NCI-H82 (cell line): ENCODE data around the gene POLR2C.

Source experiments
- DNase-seq: peaks from one replicate; lab custom pipeline; 2025; lab: John Stamatoyannopoulos, UW

Gene POLR2C

DNA sequence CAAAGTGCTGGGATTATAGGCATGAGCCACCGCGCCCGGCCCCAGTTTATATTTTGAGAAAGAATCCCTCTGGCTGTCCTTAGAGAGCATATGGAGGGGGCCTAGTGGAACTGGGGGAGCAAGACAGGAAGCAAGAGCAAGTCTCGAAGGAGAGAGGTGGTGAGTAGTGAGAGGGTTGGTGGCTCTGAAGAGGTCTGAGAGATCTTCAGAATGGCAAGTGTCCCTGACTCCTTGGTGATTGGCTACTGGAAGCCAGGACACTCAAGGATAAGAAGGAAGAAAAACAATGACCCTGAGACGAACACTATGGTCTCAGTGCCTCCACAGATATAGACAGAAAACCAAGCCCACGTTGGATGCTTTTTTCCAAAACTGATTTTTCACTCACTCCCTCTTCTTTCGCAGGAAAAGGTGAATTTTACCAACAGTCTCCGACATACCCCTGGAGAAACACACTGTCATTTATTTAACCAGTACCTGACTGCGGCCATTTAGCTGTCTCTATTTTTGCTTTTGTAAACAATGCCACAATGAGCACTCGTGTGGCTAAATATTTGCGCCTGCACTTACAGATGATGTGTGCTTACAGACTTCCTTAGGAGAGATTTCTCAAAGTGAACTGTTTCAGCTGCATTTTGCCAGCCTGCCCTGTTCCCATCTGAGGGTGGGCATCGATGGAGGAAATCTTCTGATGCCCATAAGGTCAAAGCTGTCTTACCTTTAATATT is 39.7 kb downstream of the POLR2C start:
- no peak for DNase-seq

DNA sequence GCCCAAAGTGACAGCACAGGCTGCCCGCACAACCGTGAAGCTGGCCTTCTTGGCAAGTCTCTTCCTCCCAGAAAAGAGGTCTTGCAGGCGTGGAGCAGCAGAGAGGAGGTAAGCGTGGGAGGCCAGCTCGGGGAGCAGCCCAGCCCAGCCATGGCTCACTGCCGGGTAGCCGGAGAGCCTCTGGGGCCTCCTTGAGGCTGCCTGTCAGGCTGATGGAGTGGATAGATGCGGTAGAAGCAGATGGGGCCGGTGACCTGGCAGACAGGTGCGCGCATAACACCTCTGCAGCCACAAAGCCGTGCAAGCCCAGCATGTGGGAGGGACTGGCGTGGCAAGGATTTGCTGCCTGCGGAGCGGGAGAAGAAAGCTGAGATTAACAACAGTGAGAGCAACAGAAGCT is 40.9 kb downstream of the POLR2C start:
- peak; percentile 58 for DNase-seq

GRCh38 chr16:57504001-57504400 is 41.5 kb downstream of the POLR2C start:
- DNase-seq, result no peak

- DNase-seq, result no peak
Measured at GRCh38 chr16:57504491-57504890, 42.0 kb downstream of the POLR2C start.

DNA sequence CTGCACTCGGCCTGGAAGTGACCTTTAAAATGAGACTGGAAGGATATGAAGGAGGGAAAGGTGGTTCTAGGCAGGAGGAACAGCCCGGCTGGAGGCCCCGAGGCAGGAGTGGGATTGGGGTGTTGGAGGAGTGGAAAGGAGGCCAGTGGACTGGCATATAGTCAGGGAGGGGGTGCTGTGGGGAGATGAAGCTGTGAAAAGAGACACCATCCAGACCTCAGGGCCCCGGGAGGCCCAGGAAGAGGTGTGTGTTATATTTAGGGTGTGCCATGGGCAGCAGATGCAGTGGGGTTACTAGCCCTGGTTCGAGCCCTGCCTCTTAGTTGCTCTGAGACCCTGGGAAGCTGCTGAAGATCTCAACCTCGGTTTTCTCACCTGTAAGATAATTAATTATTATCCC is 42.7 kb downstream of the POLR2C start:
- peak; percentile 11 for DNase-seq

DNA sequence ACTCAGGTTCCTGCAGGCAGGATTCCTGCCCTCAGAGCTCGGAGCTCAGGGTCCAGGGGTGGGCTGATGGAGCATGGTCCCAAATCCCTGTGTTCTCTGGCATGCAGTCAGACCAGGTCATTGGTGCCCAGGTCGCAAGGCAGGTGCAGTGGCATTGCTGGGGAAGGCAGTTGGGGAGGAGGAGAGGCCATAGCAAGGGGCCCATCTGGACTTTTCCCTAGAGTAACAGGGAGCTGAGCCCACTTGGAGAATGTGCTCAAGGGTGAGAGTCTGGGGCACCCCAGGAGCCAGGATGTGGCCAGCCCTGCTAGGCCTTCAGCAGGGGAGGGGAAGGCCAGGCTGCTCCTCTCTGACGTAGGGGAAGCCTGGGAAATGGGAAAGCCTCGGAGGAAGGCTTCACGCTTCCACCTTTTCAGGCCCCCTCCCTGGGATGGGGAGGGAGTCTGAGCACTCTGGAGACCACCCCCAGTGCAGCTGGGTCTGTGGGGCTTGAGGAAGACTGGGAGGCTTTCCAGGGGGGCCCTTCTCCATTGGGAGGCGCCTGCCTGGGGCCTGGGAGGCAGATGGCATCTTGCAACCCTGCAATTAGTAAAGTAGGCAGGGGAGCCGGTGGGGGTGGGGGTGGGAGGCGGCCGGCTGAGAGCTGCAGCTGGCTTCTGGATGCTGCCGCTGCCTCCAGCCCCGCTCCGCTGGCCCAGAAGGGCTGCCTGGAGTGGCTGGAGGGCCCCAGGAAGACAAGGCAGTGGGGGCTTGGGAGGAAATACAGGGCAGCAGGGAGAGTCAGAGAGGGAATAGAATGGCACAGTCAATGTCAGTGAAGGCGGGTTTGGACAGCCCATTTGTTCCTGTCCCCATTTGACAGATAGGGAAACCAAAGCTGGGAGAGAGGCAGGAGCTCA is 44.9 kb downstream of the POLR2C start:
- peak; percentile 60 for DNase-seq

DNA sequence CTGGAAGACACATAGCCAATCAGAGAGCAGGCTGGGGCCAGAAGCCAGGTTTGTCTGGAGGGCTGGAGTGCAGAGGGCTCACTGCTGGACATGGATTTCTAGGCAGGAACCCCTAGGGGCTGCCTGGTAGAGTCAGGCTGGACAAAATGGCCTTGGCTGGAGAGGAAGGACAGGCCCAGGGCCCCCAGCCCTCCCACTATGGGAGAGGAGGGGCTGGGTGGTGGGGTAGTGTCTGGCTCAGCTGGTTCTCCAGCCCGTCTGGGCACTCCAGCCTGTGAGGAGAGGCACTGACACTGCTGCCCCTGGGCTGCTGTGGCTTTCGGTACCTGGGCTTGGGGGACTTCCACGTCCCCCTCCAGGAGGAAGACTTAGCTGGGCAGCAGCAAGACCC is 45.6 kb downstream of the POLR2C start:
- DNase-seq, result no peak

DNA sequence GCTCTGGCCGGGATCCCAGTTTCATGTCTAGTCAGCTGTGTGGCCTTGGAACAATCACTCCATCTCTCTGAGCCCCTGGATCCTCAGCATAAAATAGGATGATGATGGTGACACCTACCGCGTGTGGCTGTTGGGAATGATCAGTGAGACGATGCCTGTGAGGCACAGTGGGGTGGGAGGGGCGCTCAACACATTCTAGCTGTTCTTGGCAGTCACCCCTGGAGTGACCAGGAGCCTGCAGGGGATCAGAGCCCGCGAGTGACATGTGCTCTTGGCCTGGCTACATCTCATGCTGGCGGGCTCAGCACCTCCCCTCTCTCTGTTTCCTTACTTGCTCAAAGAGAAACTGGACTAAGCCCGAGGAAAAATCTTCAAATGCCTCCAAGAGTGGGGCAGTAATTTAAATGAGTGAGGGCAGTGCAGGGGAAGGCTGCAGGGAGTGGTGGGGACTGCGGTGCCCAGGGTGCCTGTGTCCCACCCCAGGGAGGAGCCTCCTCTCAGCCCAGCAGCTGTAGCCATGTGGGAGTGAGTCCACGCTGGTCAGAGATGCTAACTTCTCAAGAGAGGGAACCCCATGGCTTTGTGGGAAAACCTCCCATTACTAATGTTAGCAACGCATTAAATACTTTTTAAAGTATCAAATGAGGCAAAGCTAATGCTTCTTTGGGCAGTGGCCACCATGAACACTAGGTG is 46.9 kb downstream of the POLR2C start:
- no peak for DNase-seq

- no peak for DNase-seq
Measured at GRCh38 chr16:57510016-57510871, 47.8 kb downstream of the POLR2C start.

- DNase-seq, result no peak
Measured at GRCh38 chr16:57512296-57513001, 50.0 kb downstream of the POLR2C start.

GRCh38 chr16:57513371-57514102 is 51.1 kb downstream of the POLR2C start:
- no peak for DNase-seq

DNA sequence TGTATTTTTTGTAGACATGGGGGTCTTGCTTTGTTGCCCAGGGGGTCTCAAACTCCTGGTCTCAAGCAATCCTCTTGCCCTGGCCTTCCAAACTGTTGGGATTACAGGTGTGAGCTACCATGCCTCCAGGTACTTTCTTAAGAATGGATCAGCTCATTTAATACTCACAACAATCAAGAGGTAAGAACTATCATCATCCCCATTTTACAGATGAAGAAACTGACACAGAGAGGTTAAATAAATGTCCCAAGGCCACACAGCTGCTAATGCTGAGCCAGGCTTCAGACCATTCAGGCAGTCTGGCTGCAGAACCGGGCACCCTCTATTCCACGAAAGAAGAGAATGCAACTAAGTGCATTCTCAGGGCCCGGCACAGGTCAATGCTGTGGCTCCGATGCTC is 51.9 kb downstream of the POLR2C start:
- no peak for DNase-seq

GRCh38 chr16:57514791-57515600 is 52.5 kb downstream of the POLR2C start:
- no peak for DNase-seq

GRCh38 chr16:57516176-57516725 is 53.8 kb downstream of the POLR2C start:
- peak; percentile 13 for DNase-seq

GRCh38 chr16:57516773-57517172 is 54.3 kb downstream of the POLR2C start:
- no peak for DNase-seq

DNA sequence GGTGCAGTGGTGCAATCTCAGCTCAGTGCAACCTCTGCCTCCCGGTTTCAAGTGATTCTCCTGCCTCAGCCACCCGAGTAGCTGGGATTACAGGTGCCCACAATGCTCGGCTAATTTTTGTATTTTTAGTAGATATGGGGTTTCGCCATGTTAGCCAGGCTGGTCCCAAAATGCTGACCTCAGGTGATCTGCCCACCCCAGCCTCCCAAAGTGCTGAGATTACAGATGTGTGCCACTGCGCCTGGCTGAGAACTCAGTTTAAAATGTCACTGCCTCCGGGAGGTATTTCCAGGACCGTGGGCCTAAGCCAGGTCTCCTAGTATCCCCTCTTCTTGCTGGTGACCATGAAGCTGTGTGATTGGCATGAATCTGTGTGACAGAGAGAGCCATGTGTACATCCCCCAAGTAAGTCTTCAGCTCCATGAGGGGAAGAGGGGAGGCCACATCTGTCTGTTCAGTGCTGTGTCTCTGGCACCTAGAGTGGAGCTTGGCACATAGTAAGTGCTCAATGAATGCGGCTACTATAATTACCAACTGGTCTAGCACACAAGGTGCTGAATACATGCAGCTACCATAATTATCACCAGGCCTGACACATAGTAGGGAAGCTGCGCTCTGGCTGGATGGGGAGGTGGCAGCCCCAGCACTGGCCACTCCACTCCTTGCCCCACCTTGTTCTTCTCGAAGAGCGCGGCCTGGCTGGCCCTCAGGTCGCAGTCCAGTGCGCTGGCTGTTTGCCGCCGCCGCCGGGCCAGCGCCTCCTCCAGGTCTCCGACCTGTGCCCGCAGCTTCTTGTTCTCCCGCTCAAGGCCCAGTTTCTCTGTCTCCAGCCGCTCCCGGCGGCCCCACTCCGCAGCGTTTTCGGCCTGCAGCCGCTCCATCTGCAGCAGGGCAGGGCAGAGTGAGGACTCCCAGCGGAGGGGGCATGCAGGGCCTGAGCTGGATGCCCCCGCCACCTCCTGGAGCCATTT is 55.2 kb downstream of the POLR2C start:
- no peak for DNase-seq

- DNase-seq, result no peak
Measured at GRCh38 chr16:57518520-57518919, 56.0 kb downstream of the POLR2C start.

GRCh38 chr16:57518922-57519321 is 56.4 kb downstream of the POLR2C start:
- no peak for DNase-seq
